Measurements from ENCODE around the gene DUSP28. TPM values are rescaled to one million over a fixed set of nuclear protein-coding genes. Genes with fewer than 3 reads are reported as not detected.

The DUSP28 gene
- total and polyA plus RNA-seq, 4 donors = 1.9 to 4.1 (median 3.0) TPM

DNA sequence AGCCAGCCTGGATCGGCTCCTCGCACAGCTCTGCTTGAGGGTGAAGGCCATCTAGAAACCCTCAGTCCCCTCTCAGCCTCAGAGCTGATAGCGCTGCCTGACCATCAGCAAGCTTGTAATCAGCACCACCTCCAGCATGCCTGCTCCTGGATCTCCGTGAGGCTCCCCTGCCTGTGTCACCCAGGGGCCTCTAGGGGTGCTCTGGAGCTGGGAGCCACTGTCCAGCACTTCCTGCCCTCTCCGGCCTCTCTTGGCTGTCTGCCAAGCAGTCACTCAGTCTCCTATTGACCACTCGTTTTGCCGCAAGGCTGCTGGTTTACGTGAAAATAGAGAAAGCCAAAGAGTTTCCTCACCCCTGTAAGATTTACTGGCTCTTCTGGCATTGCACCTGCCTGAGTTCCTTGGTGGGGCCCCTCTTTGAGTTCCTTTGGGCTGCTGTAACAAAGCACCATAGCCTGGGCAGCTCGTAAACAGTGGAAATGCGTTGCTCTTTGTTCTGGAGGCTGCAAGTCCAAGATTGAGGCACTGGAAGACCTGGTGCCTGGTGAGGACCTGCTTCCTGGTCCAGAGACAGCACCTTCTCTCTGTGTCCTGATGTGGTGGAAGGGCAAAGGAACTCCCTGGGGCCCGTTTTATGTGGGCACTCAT, 44.3 kb downstream of the DUSP28 start (continued):
- no peak for TF ChIP-seq TAF1 (conservative IDR thresholded peaks at IDR 0.05)

DNA sequence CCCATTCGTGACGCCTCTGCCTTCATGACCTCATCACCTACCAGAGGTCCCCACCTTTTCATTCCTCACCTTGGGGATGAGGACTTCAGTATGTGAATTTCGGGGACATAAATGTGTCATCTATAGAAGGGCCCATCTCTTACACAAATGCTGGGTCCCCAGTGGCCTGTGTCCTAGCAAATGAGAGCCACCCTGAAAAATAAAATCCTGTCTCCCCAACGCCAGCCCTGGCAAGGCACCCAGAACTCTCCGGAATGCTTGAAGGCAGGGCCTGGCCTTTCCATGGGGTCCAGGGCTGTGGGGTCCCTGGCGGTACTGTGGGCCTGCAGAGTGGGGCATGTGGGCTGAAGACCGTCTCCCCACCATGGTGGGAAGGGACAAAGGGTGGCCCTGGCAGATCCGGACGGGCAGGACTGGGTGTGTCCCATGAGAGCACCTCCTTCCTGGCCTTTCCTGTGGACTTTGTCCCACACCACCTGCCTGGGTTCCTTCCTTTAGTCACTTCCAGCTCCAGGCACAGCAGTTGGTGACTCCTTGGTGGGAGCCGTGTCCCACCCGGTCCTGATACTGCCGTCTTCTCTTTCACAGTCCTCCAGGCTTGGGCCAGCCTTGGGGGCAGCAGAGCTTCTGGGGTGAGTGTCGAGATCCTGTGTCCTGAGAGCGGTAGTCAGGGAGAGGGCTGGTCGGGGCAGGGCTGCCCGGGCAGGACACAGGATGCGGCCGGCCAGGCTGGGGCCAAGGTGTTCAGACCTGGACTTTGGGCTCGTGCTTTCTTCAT, 45.0 kb downstream of the DUSP28 start:
- peaks cover 0 to 2% (median 0%) of the 10 kb centered on the region in 4 donors for H3K36me3 ChIP-seq (ENCODE audit: control insufficient read depth in 4 of 4, insufficient read depth in 3 of 4, low read depth in 1 of 4, low read length in 3 of 4)
- no peak overlapping the region for H3K27ac ChIP-seq (ENCODE audit: low read depth in 1 of 2, low read length in 2 of 2)
- no peak overlapping the region for H3K4me3 ChIP-seq (ENCODE audit: low read depth in 1 of 3, low read length in 3 of 3)
- no peak for DNase-seq (ENCODE audit: low spot score)
- H3K9me3 ChIP-seq (ENCODE audit: control insufficient read depth in 4 of 4, low read length in 3 of 4) = no peaks in the 10 kb centered on the region
- H3K4me1 ChIP-seq (ENCODE audit: control insufficient read depth in 4 of 4, insufficient read depth in 4 of 4, low read length in 3 of 4) = peaks cover 2 to 11% (median 6%) of the 10 kb centered on the region in 4 donors
- no peaks in the 10 kb centered on the region for H3K27me3 ChIP-seq (ENCODE audit: control insufficient read depth in 4 of 4, insufficient read depth in 4 of 4, low read length in 3 of 4)
- TF ChIP-seq, protein P1, sequence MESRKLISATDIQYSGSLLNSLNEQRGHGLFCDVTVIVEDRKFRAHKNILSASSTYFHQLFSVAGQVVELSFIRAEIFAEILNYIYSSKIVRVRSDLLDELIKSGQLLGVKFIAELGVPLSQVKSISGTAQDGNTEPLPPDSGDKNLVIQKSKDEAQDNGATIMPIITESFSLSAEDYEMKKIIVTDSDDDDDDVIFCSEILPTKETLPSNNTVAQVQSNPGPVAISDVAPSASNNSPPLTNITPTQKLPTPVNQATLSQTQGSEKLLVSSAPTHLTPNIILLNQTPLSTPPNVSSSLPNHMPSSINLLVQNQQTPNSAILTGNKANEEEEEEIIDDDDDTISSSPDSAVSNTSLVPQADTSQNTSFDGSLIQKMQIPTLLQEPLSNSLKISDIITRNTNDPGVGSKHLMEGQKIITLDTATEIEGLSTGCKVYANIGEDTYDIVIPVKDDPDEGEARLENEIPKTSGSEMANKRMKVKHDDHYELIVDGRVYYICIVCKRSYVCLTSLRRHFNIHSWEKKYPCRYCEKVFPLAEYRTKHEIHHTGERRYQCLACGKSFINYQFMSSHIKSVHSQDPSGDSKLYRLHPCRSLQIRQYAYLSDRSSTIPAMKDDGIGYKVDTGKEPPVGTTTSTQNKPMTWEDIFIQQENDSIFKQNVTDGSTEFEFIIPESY (IDR thresholded peaks at IDR 0.05) = no peak
- TF ChIP-seq RAD21 (IDR thresholded peaks at IDR 0.05) (no peak), NR2F2 (IDR thresholded peaks at IDR 0.05) (no peak), RXRA (IDR thresholded peaks at IDR 0.05) (no peak), JUND (IDR thresholded peaks at IDR 0.05) (no peak), YY1 (IDR thresholded peaks at IDR 0.05) (no peak), FOXA2 (IDR thresholded peaks at IDR 0.05) (no peak), HNF4G (IDR thresholded peaks at IDR 0.05) (no peak), TAF1 (conservative IDR thresholded peaks at IDR 0.05) (no peak), EGR1 (IDR thresholded peaks at IDR 0.05; ENCODE audit: low read depth in 2 of 2) (no peak)
- TF ChIP-seq, protein P2, sequence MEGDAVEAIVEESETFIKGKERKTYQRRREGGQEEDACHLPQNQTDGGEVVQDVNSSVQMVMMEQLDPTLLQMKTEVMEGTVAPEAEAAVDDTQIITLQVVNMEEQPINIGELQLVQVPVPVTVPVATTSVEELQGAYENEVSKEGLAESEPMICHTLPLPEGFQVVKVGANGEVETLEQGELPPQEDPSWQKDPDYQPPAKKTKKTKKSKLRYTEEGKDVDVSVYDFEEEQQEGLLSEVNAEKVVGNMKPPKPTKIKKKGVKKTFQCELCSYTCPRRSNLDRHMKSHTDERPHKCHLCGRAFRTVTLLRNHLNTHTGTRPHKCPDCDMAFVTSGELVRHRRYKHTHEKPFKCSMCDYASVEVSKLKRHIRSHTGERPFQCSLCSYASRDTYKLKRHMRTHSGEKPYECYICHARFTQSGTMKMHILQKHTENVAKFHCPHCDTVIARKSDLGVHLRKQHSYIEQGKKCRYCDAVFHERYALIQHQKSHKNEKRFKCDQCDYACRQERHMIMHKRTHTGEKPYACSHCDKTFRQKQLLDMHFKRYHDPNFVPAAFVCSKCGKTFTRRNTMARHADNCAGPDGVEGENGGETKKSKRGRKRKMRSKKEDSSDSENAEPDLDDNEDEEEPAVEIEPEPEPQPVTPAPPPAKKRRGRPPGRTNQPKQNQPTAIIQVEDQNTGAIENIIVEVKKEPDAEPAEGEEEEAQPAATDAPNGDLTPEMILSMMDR (IDR thresholded peaks at IDR 0.05; ENCODE audit: low read depth, low read length, missing input control) = no peak
- 86% methylated on average over 19 of the region's 19 CpGs for WGBS
- no peak overlapping the region for H3K9ac ChIP-seq (ENCODE audit: low read depth in 1 of 2, low read length in 2 of 2)

DNA sequence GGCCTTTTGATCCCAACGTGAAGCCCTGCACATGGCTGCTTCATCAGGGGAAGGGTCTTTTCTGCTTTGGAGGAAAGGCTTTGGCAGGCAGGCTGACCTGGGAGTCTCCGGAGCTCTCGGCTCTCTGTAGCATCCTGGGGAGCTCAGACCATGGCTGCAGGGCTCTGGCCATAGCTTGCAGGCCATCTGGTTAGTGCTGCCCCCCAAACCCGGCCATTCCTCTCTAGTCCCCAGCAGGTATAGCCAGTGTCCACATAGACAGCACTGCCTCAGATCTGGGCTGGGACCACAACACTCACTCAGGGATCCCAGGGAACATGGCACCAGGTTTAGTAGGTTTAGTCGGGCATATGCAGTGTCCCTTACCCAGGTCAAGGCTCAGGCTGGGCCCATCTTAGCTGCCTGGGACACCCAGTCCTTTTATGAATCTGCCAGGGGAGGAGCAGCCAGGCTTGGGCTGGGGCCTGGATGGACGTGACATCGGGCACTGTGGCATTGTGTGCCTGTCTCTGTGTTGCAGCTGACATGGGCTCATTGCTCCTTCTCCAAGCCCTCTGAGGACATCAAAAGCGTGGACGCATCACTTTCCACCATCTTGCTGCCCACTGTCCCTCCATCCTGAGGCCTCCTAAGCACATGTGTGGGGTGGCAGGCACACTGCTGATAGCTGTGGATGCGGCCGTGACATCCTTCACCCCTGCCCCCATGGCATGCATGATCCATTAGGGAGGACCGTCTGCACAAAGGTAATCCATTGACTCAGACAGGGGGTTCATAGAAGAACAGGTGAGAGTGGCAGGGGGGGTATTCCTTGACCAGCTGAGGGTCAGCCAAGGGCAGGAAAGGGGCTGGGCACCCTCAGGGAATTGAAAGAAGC, 45.9 kb downstream of the DUSP28 start:
- no peak overlapping the region for H3K4me3 ChIP-seq (ENCODE audit: low read depth in 1 of 3, low read length in 3 of 3)
- H3K4me1 ChIP-seq (ENCODE audit: control insufficient read depth in 4 of 4, insufficient read depth in 4 of 4, low read length in 3 of 4) = peaks cover 2 to 11% (median 6%) of the 10 kb centered on the region in 4 donors
- 82% methylated on average over 12 of the region's 12 CpGs for WGBS
- no peak overlapping the region for H3K27ac ChIP-seq (ENCODE audit: low read depth in 1 of 2, low read length in 2 of 2)
- peaks cover 0 to 2% (median 0%) of the 10 kb centered on the region in 4 donors for H3K36me3 ChIP-seq (ENCODE audit: control insufficient read depth in 4 of 4, insufficient read depth in 3 of 4, low read depth in 1 of 4, low read length in 3 of 4)
- DNase-seq (ENCODE audit: low spot score) = no peak
- TF ChIP-seq EGR1 (IDR thresholded peaks at IDR 0.05; ENCODE audit: low read depth in 2 of 2) (no peak), GABPA (IDR thresholded peaks at IDR 0.05 in 1 of 2, conservative IDR thresholded peaks at IDR 0.05 in 1 of 2) (no peak), FOXA2 (IDR thresholded peaks at IDR 0.05) (no peak), FOXA1 (IDR thresholded peaks at IDR 0.05) (no peak), RXRA (IDR thresholded peaks at IDR 0.05) (no peak), SP1 (IDR thresholded peaks at IDR 0.05) (no peak), JUND (IDR thresholded peaks at IDR 0.05) (no peak)
- TF ChIP-seq, protein P1 (IDR thresholded peaks at IDR 0.05) = no peak
- TF ChIP-seq, protein P2 (IDR thresholded peaks at IDR 0.05; ENCODE audit: low read depth, low read length, missing input control) = no peak
- TF ChIP-seq, protein P3, sequence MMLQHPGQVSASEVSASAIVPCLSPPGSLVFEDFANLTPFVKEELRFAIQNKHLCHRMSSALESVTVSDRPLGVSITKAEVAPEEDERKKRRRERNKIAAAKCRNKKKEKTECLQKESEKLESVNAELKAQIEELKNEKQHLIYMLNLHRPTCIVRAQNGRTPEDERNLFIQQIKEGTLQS (IDR thresholded peaks at IDR 0.05) = no peak
- H3K9me3 ChIP-seq (ENCODE audit: control insufficient read depth in 4 of 4, low read length in 3 of 4) = no peaks in the 10 kb centered on the region
- H3K9ac ChIP-seq (ENCODE audit: low read depth in 1 of 2, low read length in 2 of 2) = no peak overlapping the region
- H3K27me3 ChIP-seq (ENCODE audit: control insufficient read depth in 4 of 4, insufficient read depth in 4 of 4, low read length in 3 of 4) = no peaks in the 10 kb centered on the region
